Measurements from ENCODE around the gene CTSE. TPM values are rescaled to one million over a fixed set of nuclear protein-coding genes. Genes with fewer than 3 reads are reported as not detected.
A peak's percentile ranks its signal among the peaks of the same experiment; 100 is the strongest.

Gene CTSE
- total RNA-seq, 4 donors from 2014 or later, result not detected

DNA sequence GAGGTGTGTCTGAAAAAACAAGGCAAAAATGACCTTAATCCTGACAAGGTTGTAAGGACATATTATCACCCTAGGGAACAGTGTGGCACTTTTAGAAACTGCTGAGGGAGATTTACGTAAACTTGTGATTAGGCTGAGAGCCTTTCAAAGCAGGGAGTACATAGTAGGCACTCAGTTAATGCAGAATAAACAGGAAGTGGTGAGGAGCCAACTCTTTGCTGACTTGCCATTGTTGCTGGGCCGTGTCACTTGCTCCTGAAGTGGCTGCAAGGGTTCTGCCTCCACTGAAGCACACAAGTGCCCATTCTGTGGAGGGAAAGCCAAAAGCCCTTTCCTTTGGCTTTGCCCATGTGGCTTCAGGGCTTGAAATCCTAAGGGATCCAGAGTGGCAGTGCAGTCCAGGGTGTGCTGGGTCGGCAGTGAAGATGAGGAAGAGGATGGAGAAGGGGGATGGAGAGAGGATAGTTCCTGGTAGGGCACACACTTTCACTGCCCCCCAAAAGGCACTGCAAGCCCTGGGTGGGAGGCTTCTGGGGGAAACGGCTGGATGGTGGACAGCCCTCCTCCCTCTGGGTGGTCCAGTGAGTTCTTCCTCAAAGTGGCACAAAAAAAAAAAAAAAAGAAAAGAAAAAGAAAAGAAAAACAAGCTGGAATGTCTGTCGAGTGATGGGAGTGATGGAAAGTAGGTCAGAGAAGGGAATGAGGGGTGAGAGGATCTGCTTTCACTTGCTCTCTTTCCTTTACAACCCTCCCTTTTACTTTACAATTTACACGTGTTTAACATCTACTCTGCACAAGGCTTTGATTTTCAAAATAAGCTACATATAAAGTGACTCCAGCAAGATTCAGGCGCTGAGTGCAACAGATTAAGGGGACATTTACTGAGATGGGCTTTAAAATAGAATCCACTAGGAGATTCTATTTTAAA is 15.6 kb upstream of the CTSE start:
- TF ChIP-seq, protein P1, sequence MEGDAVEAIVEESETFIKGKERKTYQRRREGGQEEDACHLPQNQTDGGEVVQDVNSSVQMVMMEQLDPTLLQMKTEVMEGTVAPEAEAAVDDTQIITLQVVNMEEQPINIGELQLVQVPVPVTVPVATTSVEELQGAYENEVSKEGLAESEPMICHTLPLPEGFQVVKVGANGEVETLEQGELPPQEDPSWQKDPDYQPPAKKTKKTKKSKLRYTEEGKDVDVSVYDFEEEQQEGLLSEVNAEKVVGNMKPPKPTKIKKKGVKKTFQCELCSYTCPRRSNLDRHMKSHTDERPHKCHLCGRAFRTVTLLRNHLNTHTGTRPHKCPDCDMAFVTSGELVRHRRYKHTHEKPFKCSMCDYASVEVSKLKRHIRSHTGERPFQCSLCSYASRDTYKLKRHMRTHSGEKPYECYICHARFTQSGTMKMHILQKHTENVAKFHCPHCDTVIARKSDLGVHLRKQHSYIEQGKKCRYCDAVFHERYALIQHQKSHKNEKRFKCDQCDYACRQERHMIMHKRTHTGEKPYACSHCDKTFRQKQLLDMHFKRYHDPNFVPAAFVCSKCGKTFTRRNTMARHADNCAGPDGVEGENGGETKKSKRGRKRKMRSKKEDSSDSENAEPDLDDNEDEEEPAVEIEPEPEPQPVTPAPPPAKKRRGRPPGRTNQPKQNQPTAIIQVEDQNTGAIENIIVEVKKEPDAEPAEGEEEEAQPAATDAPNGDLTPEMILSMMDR (IDR thresholded peaks at IDR 0.05), result no peak
- DNase-seq (ENCODE audit: low spot score) (no peak), ATAC-seq (ENCODE audit: low FRiP score) (no peak)

GRCh38 chr1:206037581-206037980 is 13.9 kb upstream of the CTSE start:
- no peak for ATAC-seq (ENCODE audit: low FRiP score)
- no peak for DNase-seq (ENCODE audit: low spot score)
- TF ChIP-seq, protein P1 (IDR thresholded peaks at IDR 0.05), result no peak

DNA sequence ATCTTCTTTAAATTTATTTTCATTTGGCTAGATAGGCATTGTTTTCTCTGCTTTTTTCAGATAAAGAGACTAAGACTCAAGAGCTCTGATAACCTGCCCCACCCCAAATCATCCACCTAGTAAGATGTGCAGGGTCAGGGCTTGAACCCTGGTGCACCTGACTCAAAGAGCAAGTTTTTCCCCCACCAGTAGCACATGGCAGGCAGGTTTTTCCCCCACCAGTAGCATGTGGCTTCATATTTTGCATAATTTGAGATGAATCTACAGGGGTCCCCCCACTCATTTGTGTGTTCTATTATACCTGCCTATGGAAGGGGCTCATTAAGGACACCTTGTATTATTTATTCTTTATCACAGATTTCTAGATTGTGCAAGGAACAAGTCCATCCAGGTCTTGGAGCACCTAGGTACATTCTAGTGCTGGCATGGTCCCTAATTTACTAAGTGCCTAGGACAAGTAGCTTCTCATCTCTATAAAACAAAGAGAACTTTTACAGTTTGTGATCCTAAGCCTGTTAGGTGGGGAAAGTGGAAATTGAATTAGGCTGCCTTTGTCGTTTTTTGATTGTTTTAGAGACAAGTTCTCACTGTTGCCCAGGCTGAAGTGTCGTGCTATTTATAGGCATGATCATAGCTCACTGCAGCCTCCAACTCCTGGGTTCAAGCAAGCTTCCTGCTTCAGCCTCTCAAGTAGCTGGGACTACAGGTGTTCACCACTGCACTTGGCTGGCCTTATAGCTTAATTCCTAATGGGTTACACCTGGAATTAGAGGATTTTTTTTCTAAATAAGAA is 13.2 kb upstream of the CTSE start:
- DNase-seq (ENCODE audit: low spot score) (no peak), ATAC-seq (ENCODE audit: low FRiP score) (no peak)
- TF ChIP-seq, protein P1 (IDR thresholded peaks at IDR 0.05), result no peak

DNA sequence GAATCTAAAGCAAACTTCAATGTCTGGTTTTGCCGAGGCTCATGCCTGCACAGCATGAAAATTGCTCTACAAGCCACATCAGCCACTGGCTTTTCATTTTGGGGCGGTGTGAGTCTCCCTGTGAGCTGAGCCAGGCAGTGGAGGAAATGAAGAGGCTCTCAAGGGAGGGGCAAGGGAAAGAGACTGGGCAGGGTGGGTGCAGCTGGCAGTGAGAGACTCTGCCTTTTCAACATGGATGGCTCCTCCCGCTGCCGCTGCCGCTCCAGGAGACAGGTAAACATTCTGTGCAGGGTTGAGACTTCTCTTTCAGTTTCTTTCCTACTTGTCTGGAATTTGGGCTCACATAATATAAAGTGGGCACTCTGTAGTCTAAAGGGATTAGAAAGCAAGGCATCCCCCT is 11.3 kb upstream of the CTSE start:
- ATAC-seq (ENCODE audit: low FRiP score) (no peak), DNase-seq (ENCODE audit: low spot score) (no peak)
- TF ChIP-seq, protein P1 (IDR thresholded peaks at IDR 0.05), result no peak

GRCh38 chr1:206032380-206033140 is 8.9 kb upstream of the CTSE start:
- TF ChIP-seq, protein P1 (IDR thresholded peaks at IDR 0.05), result no peak
- DNase-seq (ENCODE audit: low spot score), result no peak
- no peak for ATAC-seq (ENCODE audit: low FRiP score)

DNA sequence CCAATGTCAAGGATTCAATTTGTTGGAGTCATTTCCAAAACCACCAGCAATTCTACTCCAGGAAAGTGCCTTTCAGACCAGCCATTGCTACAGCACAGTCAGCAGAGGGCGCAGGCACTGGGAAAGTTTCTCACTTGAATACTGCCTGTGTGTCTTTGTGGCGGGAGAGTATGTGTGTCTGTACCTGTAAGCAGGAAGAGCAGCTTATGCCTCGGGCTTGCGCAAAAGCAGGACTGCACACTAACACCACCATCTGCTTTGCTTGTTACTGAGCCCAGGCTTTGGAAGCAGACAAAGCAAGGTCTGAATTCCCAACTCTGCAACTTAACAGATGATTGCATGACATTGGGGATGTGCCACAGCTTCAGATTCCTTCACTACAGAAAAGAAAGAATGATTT is 7.0 kb upstream of the CTSE start:
- peak; percentile 41 for DNase-seq (ENCODE audit: low spot score)
- TF ChIP-seq, protein P1 (IDR thresholded peaks at IDR 0.05), result peak in 1 of 3 donors; percentile 19
- ATAC-seq (ENCODE audit: low FRiP score), result peak; percentile 69
